Gastroesophageal sphincter (tissue), 4 donors: Measurements from ENCODE around the gene CRACR2B. TPM values are rescaled to one million over a fixed set of nuclear protein-coding genes. Genes with fewer than 3 reads are reported as not detected.

Experiments
- ATAC-seq: fragments of 150-250 bp; one replicate; pipeline ENCODE4 v1.9.1; 2016; ENCODE audit warnings: mild to moderate bottlenecking, moderate library complexity
- H3K27ac ChIP-seq, 4 donors: fragments of 200-600 bp; sonication (generic) in 3 of 4; 1 replicate in 3 of 4; 2 replicates in 1 of 4; pipeline ENCODE4 v1.5.1; 2016 to 2019
- H3K27me3 ChIP-seq: fragments of 200-600 bp; sonication (generic); one replicate; pipeline ENCODE4 v1.5.1; 2019
- H3K36me3 ChIP-seq, 2 donors: fragments of 200-600 bp; sonication (generic); one replicate each; pipeline ENCODE4 v1.5.1; 2019; ENCODE audit warnings: control low read depth in 1 of 2
- H3K4me1 ChIP-seq, 3 donors: fragments of 200-600 bp; sonication (generic); 1 replicate in 2 of 3; 2 replicates in 1 of 3; pipeline ENCODE4 v1.5.1; 2016 to 2019; ENCODE audit warnings: control low read depth in 2 of 3
- H3K4me3 ChIP-seq, 2 donors: fragments of 200-600 bp; sonication (generic); one replicate each; pipeline ENCODE4 v1.5.1; 2019; ENCODE audit warnings: mild to moderate bottlenecking in 1 of 2, moderate library complexity in 1 of 2
- H3K9me3 ChIP-seq, 3 donors: fragments of 200-600 bp; sonication (generic); one replicate each; pipeline ENCODE4 v1.5.1; 2017 to 2019; ENCODE audit warnings: control low read depth in 2 of 3
- EP300 ChIP-seq: sonication (generic); formaldehyde crosslinking; IDR thresholded peaks from one replicate; pipeline ENCODE4 v1.6.1; 2017; ENCODE audit warnings: antibody characterized with exemption, mild to moderate bottlenecking
- POLR2A ChIP-seq, 2 donors: fragments of 450-650 bp; IDR thresholded peaks; one replicate each; pipeline ENCODE4 v1.6.1; 2017; ENCODE audit warnings: antibody characterized with exemption in 2 of 2, mild to moderate bottlenecking in 2 of 2, moderate library complexity in 1 of 2
- POLR2AphosphoS5 ChIP-seq: sonication (generic); formaldehyde crosslinking; IDR thresholded peaks from one replicate; pipeline ENCODE4 v1.6.1; 2017; ENCODE audit warnings: antibody characterized with exemption
- WGBS, 2 donors: methylation state at CpG; one replicate each; pipeline ENCODE4 v1.1.5; 2018; ENCODE audit warnings: low coverage in 1 of 2; 5-methylcytosine and 5-hydroxymethylcytosine counted together
- total RNA-seq, 4 donors: library from RNA; depleted of rRNA; stranded (reverse); fragments of >200 nt; gene quantifications; one replicate each; pipeline ENCODE4 v1.1.0, GENCODE V29; 2016
- TF ChIP-seq, protein P1 (sequence below), 4 experiments: fragments of 200-600 bp in 2 of 4; fragments of 450-650 bp in 2 of 4; sonication (generic) in 1 of 4; IDR thresholded peaks; one replicate each; pipeline ENCODE4 v1.5.1; 2017 to 2019; ENCODE audit warnings: antibody characterized with exemption in 4 of 4, mild to moderate bottlenecking in 2 of 4, moderate library complexity in 2 of 4

Gene CRACR2B
- total RNA-seq, 4 donors from 2014 or later, result 4.1 to 10.3 (median 6.4) TPM

- Histone ChIP-seq H3K36me3 (peaks cover 0 to 29% of the 10 kb centered on the region in 2 donors), H3K9me3 (no peaks in the 10 kb centered on the region), H3K4me1 (peaks cover 6 to 88% (median 39%) of the 10 kb centered on the region in 3 donors), H3K27me3 (peaks cover 14% of the 10 kb centered on the region), H3K27ac (peak overlapping the region; percentile 79 to 98 (median 93)), H3K4me3 (peak overlapping the region; percentile 91 to 100)
- 0% methylated on average over 1 to 3 of the region's 25 CpGs for WGBS, 2 donors
- TF ChIP-seq, protein P1, sequence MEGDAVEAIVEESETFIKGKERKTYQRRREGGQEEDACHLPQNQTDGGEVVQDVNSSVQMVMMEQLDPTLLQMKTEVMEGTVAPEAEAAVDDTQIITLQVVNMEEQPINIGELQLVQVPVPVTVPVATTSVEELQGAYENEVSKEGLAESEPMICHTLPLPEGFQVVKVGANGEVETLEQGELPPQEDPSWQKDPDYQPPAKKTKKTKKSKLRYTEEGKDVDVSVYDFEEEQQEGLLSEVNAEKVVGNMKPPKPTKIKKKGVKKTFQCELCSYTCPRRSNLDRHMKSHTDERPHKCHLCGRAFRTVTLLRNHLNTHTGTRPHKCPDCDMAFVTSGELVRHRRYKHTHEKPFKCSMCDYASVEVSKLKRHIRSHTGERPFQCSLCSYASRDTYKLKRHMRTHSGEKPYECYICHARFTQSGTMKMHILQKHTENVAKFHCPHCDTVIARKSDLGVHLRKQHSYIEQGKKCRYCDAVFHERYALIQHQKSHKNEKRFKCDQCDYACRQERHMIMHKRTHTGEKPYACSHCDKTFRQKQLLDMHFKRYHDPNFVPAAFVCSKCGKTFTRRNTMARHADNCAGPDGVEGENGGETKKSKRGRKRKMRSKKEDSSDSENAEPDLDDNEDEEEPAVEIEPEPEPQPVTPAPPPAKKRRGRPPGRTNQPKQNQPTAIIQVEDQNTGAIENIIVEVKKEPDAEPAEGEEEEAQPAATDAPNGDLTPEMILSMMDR (IDR thresholded peaks at IDR 0.05), result peak in 2 of 4 experiments; percentile 26 to 31
- peak; percentile 53 to 61 for TF ChIP-seq POLR2A (IDR thresholded peaks at IDR 0.05)
- no peak for TF ChIP-seq EP300
- peak; percentile 94 for TF ChIP-seq POLR2AphosphoS5
- peak; percentile 77 for ATAC-seq
Measured at GRCh38 chr11:843818-844692, 16.3 kb downstream of the CRACR2B start.

- ATAC-seq, result peak; percentile 71
- no peaks in the 10 kb centered on the region for H3K9me3 ChIP-seq
- TF ChIP-seq, protein P1 (IDR thresholded peaks at IDR 0.05), result no peak
- no peak for TF ChIP-seq POLR2A (IDR thresholded peaks at IDR 0.05)
- TF ChIP-seq POLR2AphosphoS5, result peak; percentile 91
- no peak for TF ChIP-seq EP300
- H3K27ac ChIP-seq, result peak overlapping the region; percentile 79 to 98 (median 93)
- H3K27me3 ChIP-seq, result peaks cover 16% of the 10 kb centered on the region
- peaks cover 6 to 87% (median 43%) of the 10 kb centered on the region in 3 donors for H3K4me1 ChIP-seq
- peaks cover 0 to 20% of the 10 kb centered on the region in 2 donors for H3K36me3 ChIP-seq
- peak overlapping the region; percentile 91 to 100 for H3K4me3 ChIP-seq
- WGBS, 2 donors, result 7% methylated on average over 3 of the region's 31 CpGs; no CpG with 5 or more reads in 1 of the 2 donors
Measured at GRCh38 chr11:844693-845644, 17.2 kb downstream of the CRACR2B start.

GRCh38 chr11:845872-846495 is 18.3 kb downstream of the CRACR2B start:
- Histone ChIP-seq H3K4me3 (peak overlapping the region in 1 of 2 donors; percentile 100), H3K4me1 (peaks cover 2 to 87% (median 48%) of the 10 kb centered on the region in 3 donors), H3K27me3 (peaks cover 16% of the 10 kb centered on the region), H3K27ac (peak overlapping the region in 3 of 4 donors; percentile 92 to 98 (median 94)), H3K36me3 (peaks cover 0 to 22% of the 10 kb centered on the region in 2 donors), H3K9me3 (no peaks in the 10 kb centered on the region)
- no CpG with 5 or more reads among the region's 8 CpGs for WGBS, 2 donors
- no peak for TF ChIP-seq EP300
- ATAC-seq, result no peak

DNA sequence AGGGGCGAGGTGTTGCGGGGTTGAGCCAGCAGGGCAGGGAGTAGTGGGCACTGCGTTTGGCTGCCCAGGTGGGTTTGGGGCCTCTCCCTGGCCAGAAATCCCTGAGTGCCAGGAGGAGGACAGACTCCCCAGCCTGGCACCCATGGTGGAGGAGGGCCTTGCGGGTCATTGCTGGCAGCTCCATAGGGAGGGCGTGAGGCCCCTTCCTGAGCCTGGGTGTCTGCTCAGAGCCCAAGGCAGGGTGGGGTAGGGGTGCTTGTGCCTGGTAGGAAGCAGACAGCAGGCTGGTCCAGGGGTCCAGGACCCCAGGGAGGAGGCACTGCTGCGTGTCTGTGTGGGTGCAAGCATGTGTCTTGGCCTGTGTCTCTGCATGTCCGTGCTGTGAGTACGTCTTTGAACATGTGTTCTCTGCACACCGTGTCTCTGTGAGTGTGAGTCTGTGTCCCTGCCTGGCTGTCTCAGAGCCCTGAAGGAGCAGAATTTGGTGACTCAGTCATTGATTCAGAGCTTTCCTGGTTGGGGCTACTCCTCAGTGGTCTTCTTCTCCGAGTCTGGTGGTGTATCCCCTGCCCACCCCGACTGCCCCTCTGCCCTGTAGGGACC is 18.9 kb downstream of the CRACR2B start:
- Histone ChIP-seq H3K4me1 (peaks cover 0 to 87% (median 42%) of the 10 kb centered on the region in 3 donors), H3K4me3 (no peak overlapping the region), H3K36me3 (peaks cover 0 to 23% of the 10 kb centered on the region in 2 donors), H3K27me3 (peaks cover 16% of the 10 kb centered on the region), H3K9me3 (no peaks in the 10 kb centered on the region), H3K27ac (peak overlapping the region in 3 of 4 donors; percentile 39 to 94 (median 92))
- TF ChIP-seq POLR2A (IDR thresholded peaks at IDR 0.05) (no peak), EP300 (no peak), POLR2AphosphoS5 (no peak)
- TF ChIP-seq, protein P1 (IDR thresholded peaks at IDR 0.05), result no peak
- no CpG with 5 or more reads among the region's 11 CpGs for WGBS, 2 donors
- no peak for ATAC-seq
